ENCODE measurements around the gene MAPKBP1. TPM values are rescaled to one million over a fixed set of nuclear protein-coding genes. Genes with fewer than 3 reads are reported as not detected.

MAPKBP1 gene
- polyA plus RNA-seq, 2 of the 4 experiments (the other 2 are of a cell fraction), result 2.5 to 6.1 TPM

GRCh38 chr15:41873711-41874110 lies 99.4 kb downstream of the MAPKBP1 start:
- Histone ChIP-seq H3K4me2 (no peak overlapping the region), H3K4me3 (no peak overlapping the region), H3K9me3 (no peaks in the 10 kb centered on the region), H3K4me1 (no peaks in the 10 kb centered on the region), H3K27ac (no peak overlapping the region)
- FAIRE-seq (no peak), DNase-seq (ENCODE audit: low read depth in 1 of 2, low spot score in 1 of 2) (no peak), ATAC-seq (no peak)
- 68% methylated on average over 2 of the region's 8 CpGs for WGBS (ENCODE audit: missing lambda C conversion rate)
- POLR2A ChIA-PET, result no interaction called here
- no peak for TF ChIP-seq RNF2 (IDR thresholded peaks at IDR 0.05; ENCODE audit: borderline replicate concordance, low read depth)
- no peak for TF ChIP-seq RFX5 (IDR thresholded peaks at IDR 0.05)
- no peak for TF ChIP-seq EHF (CRISPR knock-in tag; IDR thresholded peaks at IDR 0.05)
- TF ChIP-seq SMC3 (IDR thresholded peaks at IDR 0.05), result no peak
- TF ChIP-seq ESRRA (IDR thresholded peaks at IDR 0.05; ENCODE audit: borderline replicate concordance, low read length), result no peak
- no peak for TF ChIP-seq FOSB (CRISPR knock-in tag; IDR thresholded peaks at IDR 0.05)
- TF ChIP-seq ZSCAN20 (CRISPR knock-in tag; IDR thresholded peaks at IDR 0.05), result no peak
- no peak for TF ChIP-seq PHF8 (IDR thresholded peaks at IDR 0.05; ENCODE audit: borderline replicate concordance, low read depth)
- TF ChIP-seq NR3C1 (IDR thresholded peaks at IDR 0.05), result no peak
- TF ChIP-seq POLR2A (IDR thresholded peaks at IDR 0.05; ENCODE audit: low read length), result no peak
- TF ChIP-seq, protein P1, sequence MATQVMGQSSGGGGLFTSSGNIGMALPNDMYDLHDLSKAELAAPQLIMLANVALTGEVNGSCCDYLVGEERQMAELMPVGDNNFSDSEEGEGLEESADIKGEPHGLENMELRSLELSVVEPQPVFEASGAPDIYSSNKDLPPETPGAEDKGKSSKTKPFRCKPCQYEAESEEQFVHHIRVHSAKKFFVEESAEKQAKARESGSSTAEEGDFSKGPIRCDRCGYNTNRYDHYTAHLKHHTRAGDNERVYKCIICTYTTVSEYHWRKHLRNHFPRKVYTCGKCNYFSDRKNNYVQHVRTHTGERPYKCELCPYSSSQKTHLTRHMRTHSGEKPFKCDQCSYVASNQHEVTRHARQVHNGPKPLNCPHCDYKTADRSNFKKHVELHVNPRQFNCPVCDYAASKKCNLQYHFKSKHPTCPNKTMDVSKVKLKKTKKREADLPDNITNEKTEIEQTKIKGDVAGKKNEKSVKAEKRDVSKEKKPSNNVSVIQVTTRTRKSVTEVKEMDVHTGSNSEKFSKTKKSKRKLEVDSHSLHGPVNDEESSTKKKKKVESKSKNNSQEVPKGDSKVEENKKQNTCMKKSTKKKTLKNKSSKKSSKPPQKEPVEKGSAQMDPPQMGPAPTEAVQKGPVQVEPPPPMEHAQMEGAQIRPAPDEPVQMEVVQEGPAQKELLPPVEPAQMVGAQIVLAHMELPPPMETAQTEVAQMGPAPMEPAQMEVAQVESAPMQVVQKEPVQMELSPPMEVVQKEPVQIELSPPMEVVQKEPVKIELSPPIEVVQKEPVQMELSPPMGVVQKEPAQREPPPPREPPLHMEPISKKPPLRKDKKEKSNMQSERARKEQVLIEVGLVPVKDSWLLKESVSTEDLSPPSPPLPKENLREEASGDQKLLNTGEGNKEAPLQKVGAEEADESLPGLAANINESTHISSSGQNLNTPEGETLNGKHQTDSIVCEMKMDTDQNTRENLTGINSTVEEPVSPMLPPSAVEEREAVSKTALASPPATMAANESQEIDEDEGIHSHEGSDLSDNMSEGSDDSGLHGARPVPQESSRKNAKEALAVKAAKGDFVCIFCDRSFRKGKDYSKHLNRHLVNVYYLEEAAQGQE (IDR thresholded peaks at IDR 0.05), result no peak
- TF ChIP-seq USF2 (IDR thresholded peaks at IDR 0.05), result no peak
- TF ChIP-seq CEBPB (IDR thresholded peaks at IDR 0.05), result no peak
- TF ChIP-seq RARB (CRISPR knock-in tag; IDR thresholded peaks at IDR 0.05), result no peak
- TF ChIP-seq TFCP2L1 (CRISPR knock-in tag; IDR thresholded peaks at IDR 0.05), result no peak
- TF ChIP-seq GATA3 (IDR thresholded peaks at IDR 0.05; ENCODE audit: borderline replicate concordance), result no peak
- CTCF ChIA-PET, result interaction anchor here (0.9 to 2.7 kb wide), 2 partner anchors 31 to 195 kb away, joined by 3 to 7 read pairs; no protein-coding TSS in a partner anchor

GRCh38 chr15:41874736-41875135 lies 100.5 kb downstream of the MAPKBP1 start:
- H3K9me3 ChIP-seq, result no peaks in the 10 kb centered on the region
- H3K4me2 ChIP-seq, result no peak overlapping the region
- DNase-seq (ENCODE audit: low read depth in 1 of 2, low spot score in 1 of 2) (no peak), ATAC-seq (no peak), FAIRE-seq (no peak)
- H3K4me1 ChIP-seq, result no peaks in the 10 kb centered on the region
- H3K4me3 ChIP-seq, result no peak overlapping the region
- H3K27ac ChIP-seq, result no peak overlapping the region
- 77% methylated on average over 9 of the region's 12 CpGs for WGBS (ENCODE audit: missing lambda C conversion rate)
- ChIA-PET POLR2A (no interaction called here), CTCF (interaction anchor here (0.9 to 2.7 kb wide), 3 partner anchors 13 to 102 kb away, joined by 3 to 7 read pairs (median 3); no protein-coding TSS in a partner anchor)
- no peak for TF ChIP-seq RAD21 (conservative IDR thresholded peaks at IDR 0.05 in 1 of 2, IDR thresholded peaks at IDR 0.05 in 1 of 2)
- no peak for TF ChIP-seq MYC (IDR thresholded peaks at IDR 0.05; ENCODE audit: borderline replicate concordance, low read length)
- TF ChIP-seq ESRRA (IDR thresholded peaks at IDR 0.05; ENCODE audit: borderline replicate concordance, low read length), result no peak
- no peak for TF ChIP-seq HDAC2 (IDR thresholded peaks at IDR 0.05)

- Histone ChIP-seq H3K4me3 (no peak overlapping the region), H3K9me3 (no peaks in the 10 kb centered on the region), H3K4me2 (no peak overlapping the region), H3K4me1 (no peaks in the 10 kb centered on the region), H3K27ac (no peak overlapping the region)
- no peak for FAIRE-seq
- WGBS (ENCODE audit: missing lambda C conversion rate), result 46% methylated on average over 7 of the region's 13 CpGs
- ChIA-PET POLR2A (interaction anchor here (0.7 kb wide), 1 partner anchor 370 kb away, joined by 3 read pairs; no protein-coding TSS in a partner anchor), CTCF (interaction anchor here (1.1 kb wide), 2 partner anchors 9 to 103 kb away, joined by 3 read pairs; no protein-coding TSS in a partner anchor)
- DNase-seq (ENCODE audit: low read depth in 1 of 2, low spot score in 1 of 2), result no peak
- ATAC-seq, result no peak
- no peak for TF ChIP-seq EP300 (IDR thresholded peaks at IDR 0.05)
- no peak for TF ChIP-seq NPAS2 (CRISPR knock-in tag; IDR thresholded peaks at IDR 0.05; ENCODE audit: borderline replicate concordance)
- TF ChIP-seq CHD2 (IDR thresholded peaks at IDR 0.05; ENCODE audit: low read length, partially characterized antibody), result no peak
- TF ChIP-seq, protein P2, sequence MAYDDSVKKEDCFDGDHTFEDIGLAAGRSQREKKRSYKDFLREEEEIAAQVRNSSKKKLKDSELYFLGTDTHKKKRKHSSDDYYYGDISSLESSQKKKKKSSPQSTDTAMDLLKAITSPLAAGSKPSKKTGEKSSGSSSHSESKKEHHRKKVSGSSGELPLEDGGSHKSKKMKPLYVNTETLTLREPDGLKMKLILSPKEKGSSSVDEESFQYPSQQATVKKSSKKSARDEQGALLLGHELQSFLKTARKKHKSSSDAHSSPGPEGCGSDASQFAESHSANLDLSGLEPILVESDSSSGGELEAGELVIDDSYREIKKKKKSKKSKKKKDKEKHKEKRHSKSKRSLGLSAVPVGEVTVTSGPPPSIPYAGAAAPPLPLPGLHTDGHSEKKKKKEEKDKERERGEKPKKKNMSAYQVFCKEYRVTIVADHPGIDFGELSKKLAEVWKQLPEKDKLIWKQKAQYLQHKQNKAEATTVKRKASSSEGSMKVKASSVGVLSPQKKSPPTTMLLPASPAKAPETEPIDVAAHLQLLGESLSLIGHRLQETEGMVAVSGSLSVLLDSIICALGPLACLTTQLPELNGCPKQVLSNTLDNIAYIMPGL (CRISPR knock-in tag; IDR thresholded peaks at IDR 0.05; ENCODE audit: borderline replicate concordance), result no peak
- TF ChIP-seq KDM1A (IDR thresholded peaks at IDR 0.05; ENCODE audit: low read depth), result no peak
- no peak for TF ChIP-seq MAZ (IDR thresholded peaks at IDR 0.05; ENCODE audit: borderline replicate concordance, low read depth, low read length)
- no peak for TF ChIP-seq RFX5 (IDR thresholded peaks at IDR 0.05)
- TF ChIP-seq FOSB (CRISPR knock-in tag; IDR thresholded peaks at IDR 0.05), result no peak
- no peak for TF ChIP-seq MAFK (IDR thresholded peaks at IDR 0.05; ENCODE audit: partially characterized antibody)
- TF ChIP-seq MAX (IDR thresholded peaks at IDR 0.05), result no peak
- no peak for TF ChIP-seq CEBPB (IDR thresholded peaks at IDR 0.05)
- no peak for TF ChIP-seq HOXB13 (CRISPR knock-in tag; IDR thresholded peaks at IDR 0.05; ENCODE audit: low read depth)
- no peak for TF ChIP-seq NFE2L2 (conservative IDR thresholded peaks at IDR 0.05; ENCODE audit: low read length)
- no peak for TF ChIP-seq PHF8 (IDR thresholded peaks at IDR 0.05; ENCODE audit: borderline replicate concordance, low read depth)
- TF ChIP-seq HDAC2 (IDR thresholded peaks at IDR 0.05), result no peak
- TF ChIP-seq HOXB5 (CRISPR knock-in tag; IDR thresholded peaks at IDR 0.05), result no peak
- no peak for TF ChIP-seq TFCP2L1 (CRISPR knock-in tag; IDR thresholded peaks at IDR 0.05)
Observed at GRCh38 chr15:41876007-41876406, 101.7 kb downstream of the MAPKBP1 start.

Data from A549 (cell line).